ENCODE results near the gene ENG.
"Not testable (repeated sequence)": the region's sequence is repeated elsewhere in the genome, so short reads cannot be mapped to it uniquely, and the experiment has no call there.

The ENG gene

GRCh38 chr9:127852829-127853228 is 1.6 kb downstream of the ENG start:
- no peak for DNase-seq (ENCODE audit: low spot score)
- in situ Hi-C loops (cut with MboI; ENCODE audit: low pct_unique_long_range_greater_than_20kb, low sequenced_read_pairs, unreplicated experiment), result no loop called here
- no peak for TF ChIP-seq CTCF (IDR thresholded peaks at IDR 0.05; ENCODE audit: extremely low read depth, insufficient read depth, missing control alignments)

- DNase-seq (ENCODE audit: low spot score), result no peak
- TF ChIP-seq CTCF (IDR thresholded peaks at IDR 0.05; ENCODE audit: extremely low read depth, insufficient read depth, missing control alignments), result no peak
- in situ Hi-C loops (cut with MboI; ENCODE audit: low pct_unique_long_range_greater_than_20kb, low sequenced_read_pairs, unreplicated experiment), result no loop called here
Observed at GRCh38 chr9:127850286-127850830, 4.1 kb downstream of the ENG start.

- in situ Hi-C loops (cut with MboI; ENCODE audit: low pct_unique_long_range_greater_than_20kb, low sequenced_read_pairs, unreplicated experiment), result no loop called here
- no peak for TF ChIP-seq CTCF (IDR thresholded peaks at IDR 0.05; ENCODE audit: extremely low read depth, insufficient read depth, missing control alignments)
- DNase-seq (ENCODE audit: low spot score), result no peak
Observed at GRCh38 chr9:127848756-127849504, 5.5 kb downstream of the ENG start.

GRCh38 chr9:127847833-127848755 is 6.4 kb downstream of the ENG start:
- no peak for TF ChIP-seq CTCF (IDR thresholded peaks at IDR 0.05; ENCODE audit: extremely low read depth, insufficient read depth, missing control alignments)
- in situ Hi-C loops (cut with MboI; ENCODE audit: low pct_unique_long_range_greater_than_20kb, low sequenced_read_pairs, unreplicated experiment), result no loop called here
- DNase-seq (ENCODE audit: low spot score), result no peak

- DNase-seq (ENCODE audit: low spot score), result no peak
- no peak for TF ChIP-seq CTCF (IDR thresholded peaks at IDR 0.05; ENCODE audit: extremely low read depth, insufficient read depth, missing control alignments)
- in situ Hi-C loops (cut with MboI; ENCODE audit: low pct_unique_long_range_greater_than_20kb, low sequenced_read_pairs, unreplicated experiment), result no loop called here
Observed at GRCh38 chr9:127847178-127847510, 7.3 kb downstream of the ENG start.

- DNase-seq (ENCODE audit: low spot score), result no peak
- TF ChIP-seq CTCF (IDR thresholded peaks at IDR 0.05; ENCODE audit: extremely low read depth, insufficient read depth, missing control alignments), result no peak
- in situ Hi-C loops (cut with MboI; ENCODE audit: low pct_unique_long_range_greater_than_20kb, low sequenced_read_pairs, unreplicated experiment), result no loop called here
Observed at GRCh38 chr9:127846443-127847177, 7.8 kb downstream of the ENG start.

GRCh38 chr9:127845619-127846018 is 8.8 kb downstream of the ENG start:
- in situ Hi-C loops (cut with MboI; ENCODE audit: low pct_unique_long_range_greater_than_20kb, low sequenced_read_pairs, unreplicated experiment); DNase-seq (ENCODE audit: low spot score): not testable (repeated sequence)

Measured in GM13977 (cell line).